Vagina (tissue), 2 donors: ENCODE results near the gene NR3C2. TPM values are rescaled to one million over a fixed set of nuclear protein-coding genes. Genes with fewer than 3 reads are reported as not detected.
"Not testable (repeated sequence)": the region's sequence is repeated elsewhere in the genome, so short reads cannot be mapped to it uniquely, and the experiment has no call there.

Experiments
- DNase-seq, 2 donors: peaks; one replicate each; pipeline ENCODE4 v3.0.0-alpha.2; 2017; ENCODE audit errors: extremely low spot score in 2 of 2
- H3K27ac ChIP-seq: fragments of 200-600 bp; sonication (generic); one replicate; pipeline ENCODE4 v1.5.1; 2019
- H3K27me3 ChIP-seq: fragments of 200-600 bp; sonication (generic); one replicate; pipeline ENCODE4 v1.5.1; 2019
- H3K36me3 ChIP-seq, 2 donors: fragments of 200-600 bp; sonication (generic); one replicate each; pipeline ENCODE4 v1.5.1; 2017 to 2019
- H3K4me1 ChIP-seq: fragments of 200-600 bp; sonication (generic); one replicate; pipeline ENCODE4 v1.5.1; 2019
- H3K4me3 ChIP-seq, 2 donors: fragments of 200-600 bp; sonication (generic); 1 replicate in 1 of 2; 2 replicates in 1 of 2; pipeline ENCODE4 v1.5.1; 2016 to 2019
- H3K9me3 ChIP-seq: fragments of 200-600 bp; sonication (generic); one replicate; pipeline ENCODE4 v1.5.1; 2019
- CTCF ChIP-seq, 3 experiments: fragments of 450-650 bp in 2 of 3; fragments of 200-600 bp in 1 of 3; sonication (generic) in 1 of 3; IDR thresholded peaks; one replicate each; pipeline ENCODE4 v1.5.1; 2017 to 2019; ENCODE audit warnings: antibody characterized with exemption in 3 of 3, mild to moderate bottlenecking in 2 of 3, moderate library complexity in 2 of 3
- POLR2A ChIP-seq, 2 donors: fragments of 450-650 bp; IDR thresholded peaks; one replicate each; pipeline ENCODE4 v1.6.1; 2017; ENCODE audit warnings: antibody characterized with exemption in 2 of 2, mild to moderate bottlenecking in 2 of 2, moderate library complexity in 2 of 2
- POLR2AphosphoS5 ChIP-seq, 2 donors: sonication (generic); formaldehyde crosslinking; IDR thresholded peaks; one replicate each; pipeline ENCODE4 v1.9.0; 2017; ENCODE audit warnings: antibody characterized with exemption in 2 of 2, mild to moderate bottlenecking in 2 of 2, low read depth in 1 of 2; ENCODE audit not compliant: insufficient read depth in 1 of 2
- intact Hi-C: fragments of 100-400 bp; cut with DNase I; formaldehyde crosslinking; loops from one replicate; pipeline ENCODE4 v1.15.1; 2023
- total RNA-seq: library from RNA; depleted of rRNA; stranded (reverse); fragments of >200 nt; gene quantifications from one replicate; pipeline ENCODE4 v1.2.3, GENCODE V29; 2016

Gene NR3C2
- total RNA-seq, 1 donor from 2014 or later = 9.6 TPM

- H3K27me3 ChIP-seq = no peaks in the 10 kb centered on the region
- H3K4me3 ChIP-seq = no peak overlapping the region
- no peaks in the 10 kb centered on the region for H3K36me3 ChIP-seq
- DNase-seq = no peak
- TF ChIP-seq CTCF (IDR thresholded peaks at IDR 0.05) (no peak), POLR2AphosphoS5 (IDR thresholded peaks at IDR 0.05; ENCODE audit: insufficient read depth in 1 of 2, low read depth in 1 of 2) (no peak), POLR2A (IDR thresholded peaks at IDR 0.05) (no peak)
- H3K27ac ChIP-seq = no peak overlapping the region
- no peaks in the 10 kb centered on the region for H3K9me3 ChIP-seq
- intact Hi-C loops = no loop called here
- H3K4me1 ChIP-seq = no peaks in the 10 kb centered on the region
Measured at GRCh38 chr4:148091896-148092295, 350.3 kb downstream of the NR3C2 start.

- TF ChIP-seq POLR2A (IDR thresholded peaks at IDR 0.05) (no peak), CTCF (IDR thresholded peaks at IDR 0.05) (no peak), POLR2AphosphoS5 (IDR thresholded peaks at IDR 0.05; ENCODE audit: insufficient read depth in 1 of 2, low read depth in 1 of 2) (no peak)
- intact Hi-C loops = no loop called here
- Histone ChIP-seq H3K4me1 (no peaks in the 10 kb centered on the region), H3K36me3 (no peaks in the 10 kb centered on the region), H3K27me3 (no peaks in the 10 kb centered on the region), H3K4me3 (no peak overlapping the region), H3K9me3 (no peaks in the 10 kb centered on the region), H3K27ac (no peak overlapping the region)
- peak in 1 of 2 donors; percentile 83 for DNase-seq
Measured at GRCh38 chr4:148090503-148091476, 351.4 kb downstream of the NR3C2 start.

- intact Hi-C loops = no loop called here
- no peaks in the 10 kb centered on the region for H3K27me3 ChIP-seq
- peak in 1 of 2 donors; percentile 75 for DNase-seq
- TF ChIP-seq POLR2A (IDR thresholded peaks at IDR 0.05) (no peak), POLR2AphosphoS5 (IDR thresholded peaks at IDR 0.05; ENCODE audit: insufficient read depth in 1 of 2, low read depth in 1 of 2) (no peak), CTCF (IDR thresholded peaks at IDR 0.05) (no peak)
- no peaks in the 10 kb centered on the region for H3K36me3 ChIP-seq
- no peak overlapping the region for H3K27ac ChIP-seq
- H3K9me3 ChIP-seq = no peaks in the 10 kb centered on the region
- no peaks in the 10 kb centered on the region for H3K4me1 ChIP-seq
- no peak overlapping the region for H3K4me3 ChIP-seq
Measured at GRCh38 chr4:148090029-148090428, 352.2 kb downstream of the NR3C2 start.

- intact Hi-C loops = no loop called here
- Histone ChIP-seq H3K9me3 (no peaks in the 10 kb centered on the region), H3K4me3 (no peak overlapping the region), H3K27ac (no peak overlapping the region), H3K4me1 (no peaks in the 10 kb centered on the region), H3K36me3 (no peaks in the 10 kb centered on the region), H3K27me3 (no peaks in the 10 kb centered on the region)
- TF ChIP-seq CTCF (IDR thresholded peaks at IDR 0.05) (no peak), POLR2AphosphoS5 (IDR thresholded peaks at IDR 0.05; ENCODE audit: insufficient read depth in 1 of 2, low read depth in 1 of 2) (no peak), POLR2A (IDR thresholded peaks at IDR 0.05) (no peak)
- DNase-seq = no peak
Measured at GRCh38 chr4:148089624-148090023, 352.6 kb downstream of the NR3C2 start.

GRCh38 chr4:148083073-148083472 is 359.1 kb downstream of the NR3C2 start:
- H3K9me3 ChIP-seq, H3K4me3 ChIP-seq, H3K4me1 ChIP-seq, intact Hi-C loops, H3K27ac ChIP-seq, H3K27me3 ChIP-seq: not testable (repeated sequence)
- peak in 1 of 2 donors; percentile 79 for DNase-seq
- peaks cover 0 to 15% of the 10 kb centered on the region in 2 donors for H3K36me3 ChIP-seq
